ENCODE results near the gene FFAR2. TPM values are rescaled to one million over a fixed set of nuclear protein-coding genes. Genes with fewer than 3 reads are reported as not detected.

FFAR2 gene
- total RNA-seq, 1 experiment from 2014 or later, result not detected

DNA sequence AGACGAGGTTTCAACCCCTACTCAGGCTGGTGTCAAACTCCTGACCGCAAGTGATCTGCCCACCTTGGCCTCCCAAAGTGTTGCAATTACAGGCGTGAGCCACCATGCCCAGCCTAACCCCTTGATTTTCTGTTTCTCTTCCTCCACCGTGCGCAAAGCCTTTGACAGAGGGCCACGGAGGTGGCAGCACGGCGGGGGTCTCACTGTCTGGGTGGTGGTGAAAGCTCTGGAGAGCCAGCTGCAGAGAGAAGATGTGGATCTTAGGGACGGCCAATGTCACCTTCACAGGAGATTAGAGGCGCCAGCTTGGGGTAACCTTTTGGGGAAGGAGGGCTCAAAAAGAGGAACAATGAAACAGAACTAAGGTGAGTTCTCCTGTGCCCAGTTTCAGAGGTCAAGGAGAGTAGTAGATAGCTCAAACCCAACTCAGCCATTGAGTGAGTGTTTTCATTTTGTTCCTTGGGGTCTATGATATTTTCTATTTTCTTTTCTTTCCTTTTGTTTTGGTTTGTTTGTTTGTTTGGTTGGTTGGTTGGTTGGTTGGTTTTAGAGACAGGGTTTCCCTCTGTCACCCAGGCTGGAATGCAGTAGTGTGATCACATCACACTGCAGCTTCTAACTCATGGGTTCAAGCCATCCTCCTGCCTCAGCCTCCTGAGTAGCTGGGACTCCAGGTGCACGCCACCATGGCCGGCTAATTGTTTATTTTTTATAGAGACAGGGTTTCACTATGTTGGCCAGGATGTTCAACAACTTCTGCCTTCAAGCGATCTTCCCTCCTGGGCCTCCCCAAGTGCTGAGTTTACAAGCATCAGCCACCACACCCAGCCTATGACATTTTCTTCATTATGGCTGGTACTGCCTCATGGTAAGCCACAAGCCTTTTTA, 39.5 kb upstream of the FFAR2 start:
- Histone ChIP-seq H3K9ac (ENCODE audit: low read length) (no peak overlapping the region), H3K27ac (ENCODE audit: low read depth, low read length) (no peak overlapping the region), H3K4me2 (ENCODE audit: low read length) (no peak overlapping the region), H4K20me1 (ENCODE audit: insufficient read depth) (no peaks in the 10 kb centered on the region), H3K4me3 (replicated peaks in 1 of 2; ENCODE audit: low read depth in 1 of 2, low read length in 2 of 2) (no peak overlapping the region), H3K79me2 (ENCODE audit: insufficient read depth, low read length) (no peaks in the 10 kb centered on the region), H3K27me3 (ENCODE audit: insufficient read depth, low read length) (peaks cover 25% of the 10 kb centered on the region), H3K36me3 (ENCODE audit: control insufficient read depth in 1 of 2, insufficient read depth in 2 of 2, low read length in 2 of 2) (no peaks in the 10 kb centered on the region), H3K9me3 (ENCODE audit: control insufficient read depth in 1 of 2, insufficient read depth in 1 of 2, low read depth in 1 of 2, low read length in 2 of 2) (no peaks in the 10 kb centered on the region), H3K9me2 (ENCODE audit: insufficient read depth) (no peaks in the 10 kb centered on the region), H3K4me1 (ENCODE audit: control insufficient read depth in 1 of 2, insufficient read depth in 2 of 2, low read length in 2 of 2) (peaks cover 0 to 4% of the 10 kb centered on the region in 2 experiments; a peak in 1 of 4 replicates), H2AFZ (ENCODE audit: low read depth, low read length, poor library complexity, severe bottlenecking) (no peak overlapping the region)
- DNase-seq (ENCODE audit: low read depth, low spot score), result no peak
- intact Hi-C loops (cut with micrococcal nuclease), result no loop called here
- TF ChIP-seq CTCF (IDR thresholded peaks at IDR 0.05 in 2 of 3, conservative IDR thresholded peaks at IDR 0.05 in 1 of 3; ENCODE audit: borderline replicate concordance in 1 of 3, insufficient read depth in 1 of 3, low read depth in 2 of 3, low read length in 2 of 3) (no peak), POLR2A (IDR thresholded peaks at IDR 0.05; ENCODE audit: borderline replicate concordance, extremely low read depth, insufficient read depth, insufficient read length) (no peak), RAD21 (IDR thresholded peaks at IDR 0.05; ENCODE audit: low read depth) (no peak)
- ChIA-PET RAD21 (ENCODE audit: low non-redundant PET in 1 of 2, low total read pairs in 2 of 2, uncharacterized antibody in 2 of 2, unreplicated experiment in 2 of 2) (no interaction called here), POLR2A (no interaction called here), CTCF (interaction anchor here (1.5 kb wide), 1 partner anchor 12 kb away, joined by 3 read pairs; no protein-coding TSS in a partner anchor)
- no peak for ATAC-seq
- BruUV-seq (replicated peaks), result no TSS peak

DNA sequence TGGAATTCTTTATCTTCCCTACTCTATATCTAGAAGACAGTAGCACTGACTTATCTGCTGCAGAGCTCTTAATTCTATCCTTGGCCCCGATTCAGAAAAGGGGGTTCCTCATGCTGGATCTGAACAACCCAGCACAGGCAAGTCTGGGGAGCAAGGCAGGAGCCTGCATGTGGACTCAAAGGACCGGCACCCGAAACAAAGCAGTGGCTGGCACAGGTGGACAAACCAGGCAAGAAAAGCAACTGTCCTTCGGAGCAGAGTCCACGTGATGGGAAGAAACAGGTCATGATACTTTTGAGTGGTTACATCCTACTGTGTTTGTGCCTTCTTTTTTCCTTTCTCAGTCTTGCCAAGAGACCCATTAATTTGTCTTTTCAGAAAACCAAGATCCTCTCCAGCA, 38.9 kb upstream of the FFAR2 start:
- Histone ChIP-seq H3K27me3 (ENCODE audit: insufficient read depth, low read length) (peaks cover 29% of the 10 kb centered on the region), H3K4me2 (ENCODE audit: low read length) (no peak overlapping the region), H3K27ac (ENCODE audit: low read depth, low read length) (no peak overlapping the region), H3K4me3 (replicated peaks in 1 of 2; ENCODE audit: low read depth in 1 of 2, low read length in 2 of 2) (no peak overlapping the region), H3K4me1 (ENCODE audit: control insufficient read depth in 1 of 2, insufficient read depth in 2 of 2, low read length in 2 of 2) (peaks cover 0 to 4% of the 10 kb centered on the region in 2 experiments; a peak in 1 of 4 replicates), H3K9me2 (ENCODE audit: insufficient read depth) (no peaks in the 10 kb centered on the region), H4K20me1 (ENCODE audit: insufficient read depth) (no peaks in the 10 kb centered on the region), H2AFZ (ENCODE audit: low read depth, low read length, poor library complexity, severe bottlenecking) (no peak overlapping the region), H3K9me3 (ENCODE audit: control insufficient read depth in 1 of 2, insufficient read depth in 1 of 2, low read depth in 1 of 2, low read length in 2 of 2) (no peaks in the 10 kb centered on the region), H3K79me2 (ENCODE audit: insufficient read depth, low read length) (no peaks in the 10 kb centered on the region), H3K36me3 (ENCODE audit: control insufficient read depth in 1 of 2, insufficient read depth in 2 of 2, low read length in 2 of 2) (no peaks in the 10 kb centered on the region), H3K9ac (ENCODE audit: low read length) (no peak overlapping the region)
- RAD21 ChIA-PET (ENCODE audit: low non-redundant PET in 1 of 2, low total read pairs in 2 of 2, uncharacterized antibody in 2 of 2, unreplicated experiment in 2 of 2), result no interaction called here
- intact Hi-C loops (cut with micrococcal nuclease), result no loop called here
- CTCF ChIA-PET, result interaction anchor here (1.5 kb wide), 1 partner anchor 11 kb away, joined by 3 read pairs; no protein-coding TSS in a partner anchor
- DNase-seq (ENCODE audit: low read depth, low spot score) (no peak), ATAC-seq (no peak)
- no TSS peak for BruUV-seq (replicated peaks)
- POLR2A ChIA-PET, result no interaction called here
- TF ChIP-seq CBX3 (IDR thresholded peaks at IDR 0.05; ENCODE audit: low read depth) (no peak), SP1 (IDR thresholded peaks at IDR 0.05; ENCODE audit: low read depth) (no peak), FOSL1 (IDR thresholded peaks at IDR 0.05; ENCODE audit: low read depth) (no peak), CTCF (IDR thresholded peaks at IDR 0.05 in 2 of 3, conservative IDR thresholded peaks at IDR 0.05 in 1 of 3; ENCODE audit: borderline replicate concordance in 1 of 3, insufficient read depth in 1 of 3, low read depth in 2 of 3, low read length in 2 of 3) (no peak), RAD21 (IDR thresholded peaks at IDR 0.05; ENCODE audit: low read depth) (no peak), POLR2A (IDR thresholded peaks at IDR 0.05; ENCODE audit: borderline replicate concordance, extremely low read depth, insufficient read depth, insufficient read length) (no peak), REST (IDR thresholded peaks at IDR 0.05; ENCODE audit: low read depth) (no peak), EZH2phosphoT487 (IDR thresholded peaks at IDR 0.05; ENCODE audit: borderline replicate concordance) (no peak)
- TF ChIP-seq, protein P1, sequence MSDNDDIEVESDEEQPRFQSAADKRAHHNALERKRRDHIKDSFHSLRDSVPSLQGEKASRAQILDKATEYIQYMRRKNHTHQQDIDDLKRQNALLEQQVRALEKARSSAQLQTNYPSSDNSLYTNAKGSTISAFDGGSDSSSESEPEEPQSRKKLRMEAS (IDR thresholded peaks at IDR 0.05), result no peak
